Epithelial cell of prostate (primary cell): ENCODE data around the gene RAPGEF1.
A peak's percentile ranks its signal among the peaks of the same experiment; 100 is the strongest.
"Not testable (repeated sequence)": the region's sequence is repeated elsewhere in the genome, so short reads cannot be mapped to it uniquely, and the experiment has no call there.

Source experiments
- DNase-seq: peaks from one replicate; pipeline ENCODE4 v3.0.0-alpha.2; 2011; ENCODE audit warnings: low read depth, low spot score
- H3K27ac ChIP-seq: fragments of 450-650 bp; 2 replicates; pipeline ENCODE4 v1.5.1; 2017; ENCODE audit warnings: mild to moderate bottlenecking

The RAPGEF1 gene

GRCh38 chr9:131657940-131658339 lies 81.9 kb downstream of the RAPGEF1 start:
- peak overlapping the region; percentile 76 for H3K27ac ChIP-seq
- DNase-seq, result no peak

GRCh38 chr9:131657456-131657855 lies 82.4 kb downstream of the RAPGEF1 start:
- no peak for DNase-seq

GRCh38 chr9:131657037-131657377 lies 82.9 kb downstream of the RAPGEF1 start:
- no peak for DNase-seq
- peak overlapping the region; percentile 49 for H3K27ac ChIP-seq

More at GRCh38 chr9:131657456-131657855, 82.4 kb downstream of the RAPGEF1 start:
- peak overlapping the region; percentile 76 for H3K27ac ChIP-seq

- peak overlapping the region; percentile 49 for H3K27ac ChIP-seq
- DNase-seq, result no peak
Measured at GRCh38 chr9:131656356-131657036, 83.4 kb downstream of the RAPGEF1 start.

- H3K27ac ChIP-seq, DNase-seq: not testable (repeated sequence)
Measured at GRCh38 chr9:131654369-131654768, 85.5 kb downstream of the RAPGEF1 start.

GRCh38 chr9:131651599-131651998 lies 88.3 kb downstream of the RAPGEF1 start:
- peak overlapping the region; percentile 24 for H3K27ac ChIP-seq
- DNase-seq, result no peak

- peak overlapping the region; percentile 24 for H3K27ac ChIP-seq
- no peak for DNase-seq
Measured at GRCh38 chr9:131651160-131651559, 88.7 kb downstream of the RAPGEF1 start.

- no peak for DNase-seq
- H3K27ac ChIP-seq, result peak overlapping the region; percentile 24
Measured at GRCh38 chr9:131650254-131650653, 89.6 kb downstream of the RAPGEF1 start.

GRCh38 chr9:131649646-131650045 lies 90.2 kb downstream of the RAPGEF1 start:
- H3K27ac ChIP-seq, result no peak overlapping the region
- no peak for DNase-seq

GRCh38 chr9:131645078-131645776 lies 94.6 kb downstream of the RAPGEF1 start:
- no peak for DNase-seq
- H3K27ac ChIP-seq, result no peak overlapping the region

- no peak for DNase-seq
- H3K27ac ChIP-seq, result no peak overlapping the region
Measured at GRCh38 chr9:131642496-131643083, 97.3 kb downstream of the RAPGEF1 start.

GRCh38 chr9:131641618-131642495 lies 98.0 kb downstream of the RAPGEF1 start:
- no peak overlapping the region for H3K27ac ChIP-seq
- no peak for DNase-seq

GRCh38 chr9:131640438-131641137 lies 99.3 kb downstream of the RAPGEF1 start:
- DNase-seq, result no peak
- H3K27ac ChIP-seq, result peak overlapping the region; percentile 54

- peak overlapping the region; percentile 54 for H3K27ac ChIP-seq
- no peak for DNase-seq
Measured at GRCh38 chr9:131639769-131640437, 100.0 kb downstream of the RAPGEF1 start.

- H3K27ac ChIP-seq, result peak overlapping the region; percentile 86
- no peak for DNase-seq
Measured at GRCh38 chr9:131636593-131636992, 103.3 kb downstream of the RAPGEF1 start.

- no peak for DNase-seq
- peak overlapping the region; percentile 86 for H3K27ac ChIP-seq
Measured at GRCh38 chr9:131635892-131636291, 104.0 kb downstream of the RAPGEF1 start.

- peak overlapping the region; percentile 86 for H3K27ac ChIP-seq
- DNase-seq, result peak; percentile 88
Measured at GRCh38 chr9:131635285-131635684, 104.6 kb downstream of the RAPGEF1 start.

GRCh38 chr9:131633491-131634031 lies 106.3 kb downstream of the RAPGEF1 start:
- peak; percentile 96 for DNase-seq

GRCh38 chr9:131631306-131631705 lies 108.6 kb downstream of the RAPGEF1 start:
- no peak overlapping the region for H3K27ac ChIP-seq
- DNase-seq, result no peak

More at GRCh38 chr9:131633491-131634031, 106.3 kb downstream of the RAPGEF1 start:
- H3K27ac ChIP-seq, result peak overlapping the region; percentile 86
